Brain microvascular endothelial cell (primary cell): ENCODE measurements around the gene SLC43A2.

ENCODE experiments used
- DNase-seq: peaks from one replicate; pipeline ENCODE4 v3.0.0-alpha.2; 2020
- H3K27ac ChIP-seq: fragments of 250-450 bp; sonication (Bioruptor Pico); 2 replicates; pipeline ENCODE4 v1.5.1; 2020; ENCODE audit warnings: mild to moderate bottlenecking, moderate library complexity
- H3K27me3 ChIP-seq: fragments of 250-450 bp; sonication (Bioruptor Pico); replicated peaks from 2 replicates; pipeline ENCODE4 v1.5.1; 2020; ENCODE audit warnings: mild to moderate bottlenecking
- H3K36me3 ChIP-seq: fragments of 250-450 bp; sonication (Bioruptor Pico); replicated peaks from 2 replicates; pipeline ENCODE4 v1.5.1; 2020; ENCODE audit warnings: mild to moderate bottlenecking
- H3K4me3 ChIP-seq: 2 replicates; pipeline ENCODE4 v1.5.1; 2011; ENCODE audit warnings: low read depth, mild to moderate bottlenecking, control low read depth, low read length, moderate library complexity
- in situ Hi-C: cut with HindIII; loops from 2 replicates; pipeline ENCODE4 v1.10.0; 2017; ENCODE audit warnings: low sequenced_read_pairs, low pct_ligation_motif_present
- TF ChIP-seq, protein P1 (sequence below): IDR thresholded peaks from 2 replicates; pipeline ENCODE4 v1.5.1; 2011; ENCODE audit warnings: low read depth, mild to moderate bottlenecking, moderate library complexity, low read length, control low read depth, inconsistent platforms; ENCODE audit errors: missing control alignments

The SLC43A2 gene

DNA sequence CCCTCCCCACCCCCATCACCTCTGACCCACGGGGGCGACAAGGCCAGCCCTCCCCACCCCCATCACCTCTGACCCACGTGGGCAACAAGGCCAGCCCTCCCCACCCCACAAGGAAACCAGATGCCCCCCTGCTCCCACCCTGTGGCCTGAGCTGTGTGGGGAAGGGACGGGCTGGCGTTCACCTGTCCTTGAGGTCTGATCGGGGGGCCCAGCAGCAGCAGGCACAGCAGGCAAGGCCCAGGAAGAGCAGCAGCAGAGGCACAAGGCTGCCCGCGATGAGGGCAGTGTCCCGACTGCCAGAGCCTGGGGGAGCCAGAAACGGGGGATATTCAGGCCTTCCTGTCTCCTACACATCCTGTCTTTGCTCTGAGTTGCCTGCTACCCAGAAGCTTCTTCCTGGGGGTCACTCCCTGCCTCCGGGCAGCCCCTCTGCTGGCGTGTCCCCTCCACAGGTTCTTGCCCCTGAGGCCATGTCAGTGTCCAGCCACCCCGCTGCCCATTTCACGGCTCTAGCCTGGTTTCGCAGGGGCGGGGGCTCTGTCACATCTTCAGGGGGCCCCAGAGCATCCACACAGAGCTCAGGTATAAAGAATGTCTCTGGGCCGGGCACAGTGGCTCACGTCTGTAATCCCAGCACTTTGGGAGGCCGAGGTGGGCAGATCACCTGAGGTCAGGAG, 10.1 kb upstream of the SLC43A2 start:
- TF ChIP-seq, protein P1, sequence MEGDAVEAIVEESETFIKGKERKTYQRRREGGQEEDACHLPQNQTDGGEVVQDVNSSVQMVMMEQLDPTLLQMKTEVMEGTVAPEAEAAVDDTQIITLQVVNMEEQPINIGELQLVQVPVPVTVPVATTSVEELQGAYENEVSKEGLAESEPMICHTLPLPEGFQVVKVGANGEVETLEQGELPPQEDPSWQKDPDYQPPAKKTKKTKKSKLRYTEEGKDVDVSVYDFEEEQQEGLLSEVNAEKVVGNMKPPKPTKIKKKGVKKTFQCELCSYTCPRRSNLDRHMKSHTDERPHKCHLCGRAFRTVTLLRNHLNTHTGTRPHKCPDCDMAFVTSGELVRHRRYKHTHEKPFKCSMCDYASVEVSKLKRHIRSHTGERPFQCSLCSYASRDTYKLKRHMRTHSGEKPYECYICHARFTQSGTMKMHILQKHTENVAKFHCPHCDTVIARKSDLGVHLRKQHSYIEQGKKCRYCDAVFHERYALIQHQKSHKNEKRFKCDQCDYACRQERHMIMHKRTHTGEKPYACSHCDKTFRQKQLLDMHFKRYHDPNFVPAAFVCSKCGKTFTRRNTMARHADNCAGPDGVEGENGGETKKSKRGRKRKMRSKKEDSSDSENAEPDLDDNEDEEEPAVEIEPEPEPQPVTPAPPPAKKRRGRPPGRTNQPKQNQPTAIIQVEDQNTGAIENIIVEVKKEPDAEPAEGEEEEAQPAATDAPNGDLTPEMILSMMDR: no peak
- Histone ChIP-seq H3K27ac (no peak overlapping the region), H3K36me3 (no peaks in the 10 kb centered on the region), H3K4me3 (no peak overlapping the region), H3K27me3 (no peaks in the 10 kb centered on the region)
- in situ Hi-C loops: no loop called here
- DNase-seq: no peak

DNA sequence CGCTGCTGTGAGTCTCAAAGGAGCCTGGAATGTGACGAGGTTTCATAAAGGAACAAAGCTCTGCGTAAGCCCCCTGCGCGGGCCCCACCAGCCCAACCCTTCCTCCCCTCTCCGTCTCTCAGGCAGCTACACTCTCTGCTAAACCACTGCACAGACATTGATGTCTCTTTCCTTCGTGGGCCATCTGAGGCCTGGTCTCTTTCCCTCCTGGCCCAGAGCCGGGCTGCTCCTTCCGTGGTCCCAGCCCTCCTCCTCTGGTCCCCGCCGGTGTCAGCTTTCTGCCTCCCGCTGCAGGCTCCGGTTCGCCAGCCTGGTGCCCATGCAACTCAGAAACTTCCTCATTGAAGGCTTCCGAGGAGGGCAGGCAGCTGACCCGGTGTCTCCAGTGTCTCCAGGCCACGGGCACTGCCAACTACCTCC, 9.5 kb upstream of the SLC43A2 start:
- in situ Hi-C loops: no loop called here
- TF ChIP-seq, protein P1: no peak
- DNase-seq: no peak
- H3K4me3 ChIP-seq: no peak overlapping the region
- no peaks in the 10 kb centered on the region for H3K36me3 ChIP-seq
- H3K27ac ChIP-seq: no peak overlapping the region
- no peaks in the 10 kb centered on the region for H3K27me3 ChIP-seq

DNA sequence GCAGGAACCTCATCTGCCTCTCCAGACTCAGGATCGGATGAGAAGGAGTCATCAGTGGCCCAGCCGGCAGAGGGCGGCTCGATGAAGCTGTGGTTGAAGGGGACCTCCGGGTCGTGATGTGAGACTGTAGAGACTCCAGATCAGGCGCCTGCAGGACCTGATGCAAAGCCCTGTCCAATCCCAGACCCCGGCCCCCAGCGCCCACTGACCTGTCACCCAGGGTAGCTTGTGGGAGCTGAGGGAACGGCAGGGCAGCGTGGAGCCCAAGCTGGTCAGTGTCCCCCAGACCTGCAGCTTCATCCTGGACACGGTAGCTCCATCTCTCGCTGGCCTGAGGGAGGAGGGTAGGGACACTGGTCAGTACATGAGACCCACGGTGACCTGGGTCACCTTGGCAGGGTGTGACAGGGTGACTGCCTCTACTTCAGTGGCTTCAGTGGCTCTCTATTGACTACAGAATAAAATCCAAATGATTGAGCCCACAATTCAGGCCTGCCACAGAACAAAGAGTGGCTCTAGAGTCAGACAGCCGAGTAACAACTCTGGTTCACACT, 8.2 kb upstream of the SLC43A2 start:
- H3K36me3 ChIP-seq: no peaks in the 10 kb centered on the region
- no peak for DNase-seq
- no peaks in the 10 kb centered on the region for H3K27me3 ChIP-seq
- H3K27ac ChIP-seq: no peak overlapping the region
- no peak overlapping the region for H3K4me3 ChIP-seq
- in situ Hi-C loops: no loop called here
- TF ChIP-seq, protein P1: no peak

DNA sequence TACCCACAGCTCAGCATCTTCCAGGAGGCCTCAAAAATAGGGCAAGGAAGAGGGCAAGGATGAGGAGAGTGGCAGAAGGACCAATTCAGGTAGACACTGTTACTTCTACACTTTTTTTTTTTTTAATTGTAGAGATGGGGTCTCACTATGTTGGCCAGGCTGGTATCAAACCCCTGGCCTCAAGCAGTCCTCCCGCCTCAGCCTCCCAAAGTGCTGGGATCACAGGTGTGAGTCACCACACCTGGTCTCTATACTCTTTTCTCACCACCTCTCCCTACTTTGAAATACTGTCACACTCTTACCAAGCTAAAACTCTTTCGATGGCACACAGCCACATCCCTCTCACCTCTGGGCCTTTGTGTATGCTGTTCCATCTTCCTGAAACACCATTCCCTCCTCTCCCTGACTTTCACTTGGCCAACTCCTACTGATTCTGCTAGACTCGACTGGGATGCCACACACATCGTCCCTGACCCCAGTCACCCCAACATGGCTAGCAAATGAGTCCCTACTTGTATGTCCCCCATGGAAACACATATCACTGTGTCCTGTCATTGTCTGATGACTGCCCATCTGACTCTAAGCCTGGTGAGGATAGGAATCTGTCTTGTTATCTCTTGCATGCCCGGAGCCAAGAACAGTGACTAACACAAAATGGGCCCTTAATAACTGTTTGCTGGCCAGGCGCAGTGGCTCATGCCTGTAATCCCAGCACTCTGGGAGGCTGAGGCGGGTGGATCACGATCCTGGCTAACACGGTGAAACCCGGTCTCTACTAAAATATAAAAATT, 7.2 kb upstream of the SLC43A2 start:
- TF ChIP-seq, protein P1: no peak
- Histone ChIP-seq H3K27me3 (no peaks in the 10 kb centered on the region), H3K36me3 (no peaks in the 10 kb centered on the region), H3K27ac (no peak overlapping the region), H3K4me3 (no peak overlapping the region)
- in situ Hi-C loops: no loop called here
- no peak for DNase-seq

DNA sequence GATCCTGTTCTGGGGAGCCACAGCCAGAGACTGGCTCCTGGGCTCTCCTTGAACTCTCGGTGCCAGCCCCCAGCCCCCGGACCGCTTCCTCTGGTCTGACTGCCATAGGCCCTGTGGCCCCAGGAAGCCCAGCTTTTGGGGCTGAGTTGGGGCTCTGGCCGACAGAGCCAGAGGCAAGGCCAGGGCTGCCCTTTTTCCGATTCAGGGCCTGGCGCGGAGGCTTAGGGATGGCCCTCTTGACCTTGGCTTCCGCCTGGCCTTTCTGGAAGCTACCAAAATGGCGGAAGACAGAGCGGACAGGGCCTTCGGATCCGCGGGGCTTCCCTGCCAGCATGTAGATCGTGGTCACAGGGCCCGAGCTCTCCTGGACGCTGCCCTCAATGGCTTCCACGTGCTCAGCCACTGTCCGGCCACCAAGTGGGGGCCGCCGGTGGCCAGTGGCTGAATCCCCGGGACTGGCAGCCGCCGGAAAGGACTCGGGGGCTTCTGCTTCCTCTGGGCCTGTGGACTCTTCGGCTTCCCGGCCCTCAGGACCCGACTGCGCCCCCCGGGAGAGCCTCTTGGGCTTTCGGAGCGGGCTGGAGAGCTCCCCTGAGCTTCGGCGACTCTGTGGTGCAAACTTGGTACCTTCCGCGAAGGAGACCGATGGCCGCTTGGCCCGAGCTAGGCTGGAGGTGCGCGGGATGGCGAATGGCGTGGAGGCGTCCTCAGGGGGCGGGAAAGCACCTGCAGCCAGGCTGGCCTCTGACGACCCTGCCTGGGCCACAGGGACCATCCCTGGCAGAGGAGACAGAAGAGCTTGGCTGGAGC, 6.4 kb upstream of the SLC43A2 start:
- Histone ChIP-seq H3K4me3 (no peak overlapping the region), H3K27me3 (no peaks in the 10 kb centered on the region), H3K27ac (no peak overlapping the region), H3K36me3 (no peaks in the 10 kb centered on the region)
- TF ChIP-seq, protein P1: no peak
- in situ Hi-C loops: no loop called here
- DNase-seq: no peak
